Right ventricle myocardium inferior (tissue), 1 donor: ENCODE measurements around the gene GLS2. TPM values are rescaled to one million over a fixed set of nuclear protein-coding genes. Genes with fewer than 3 reads are reported as not detected.
A peak's percentile ranks its signal among the peaks of the same experiment; 100 is the strongest.
"Not testable (repeated sequence)": the region's sequence is repeated elsewhere in the genome, so short reads cannot be mapped to it uniquely, and the experiment has no call there.

Source experiments
- ATAC-seq: fragments of 200-7000 bp; cut with Tn5 transposase; one replicate; pipeline ENCODE4 v1.9.1; 2020; ENCODE audit warnings: mild to moderate bottlenecking, moderate library complexity
- DNase-seq: peaks from one replicate; pipeline ENCODE4 v3.0.0; 2021; ENCODE audit errors: missing footprints
- intact Hi-C: fragments of 100-400 bp; cut with DNase I; formaldehyde crosslinking; loops from one replicate; pipeline ENCODE4 v1.11.0; 2022
- total RNA-seq: library from RNA; stranded (reverse); fragmentation: NEBNext Ultra II Directional; extraction: Animal tissue kit (Norgen Biotek cat#: 25700); gene quantifications from one replicate; pipeline ENCODE4 v1.2.1, GENCODE V29; 2021
- donor health status: DM: no; HTN: yes; CAD: no; lungs with severe emphysema.

Gene GLS2
- total RNA-seq, 1 donor from 2014 or later = 0.76 TPM

DNA sequence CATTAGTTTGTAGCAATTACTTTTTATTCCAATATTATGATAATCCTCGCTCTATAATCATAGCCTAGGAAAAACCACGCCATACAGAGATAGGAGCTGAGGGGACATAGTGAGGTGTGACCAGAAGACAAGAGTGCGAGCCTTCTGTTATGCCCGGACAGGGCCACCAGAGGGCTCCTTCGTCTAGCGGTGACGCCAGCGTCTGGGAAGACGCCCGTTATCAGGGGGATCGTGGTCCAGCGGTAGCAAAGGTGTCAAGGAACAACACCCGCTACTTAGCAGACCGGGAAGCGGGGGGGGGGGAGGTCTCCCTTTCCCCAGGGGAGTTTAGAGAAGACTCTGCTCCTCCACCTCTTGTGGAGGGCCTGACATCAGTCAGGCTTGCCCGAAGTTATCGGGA is 8.7 kb upstream of the GLS2 start:
- intact Hi-C loops, ATAC-seq: not testable (repeated sequence)
- peak; percentile 81 for DNase-seq

DNA sequence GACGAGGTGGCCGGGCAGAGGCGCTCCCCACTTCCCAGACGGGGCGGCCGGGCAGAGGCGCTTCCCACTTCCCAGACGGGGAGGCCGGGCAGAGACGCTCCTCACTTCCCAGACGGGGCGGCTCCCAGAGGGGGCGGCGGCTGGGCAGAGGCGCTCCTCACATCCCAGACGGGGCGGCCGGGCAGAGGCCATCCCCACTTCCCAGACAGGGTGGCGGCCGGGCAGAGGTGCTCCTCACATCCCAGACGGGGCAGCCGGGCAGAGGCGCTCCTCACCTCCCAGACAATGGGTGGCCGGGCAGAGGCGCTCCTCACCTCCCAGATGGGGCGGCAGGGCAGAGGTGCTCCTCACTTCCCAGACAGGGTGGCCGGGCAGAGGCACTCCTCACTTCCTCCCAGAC is 6.5 kb upstream of the GLS2 start:
- DNase-seq, intact Hi-C loops, ATAC-seq: not testable (repeated sequence)

DNA sequence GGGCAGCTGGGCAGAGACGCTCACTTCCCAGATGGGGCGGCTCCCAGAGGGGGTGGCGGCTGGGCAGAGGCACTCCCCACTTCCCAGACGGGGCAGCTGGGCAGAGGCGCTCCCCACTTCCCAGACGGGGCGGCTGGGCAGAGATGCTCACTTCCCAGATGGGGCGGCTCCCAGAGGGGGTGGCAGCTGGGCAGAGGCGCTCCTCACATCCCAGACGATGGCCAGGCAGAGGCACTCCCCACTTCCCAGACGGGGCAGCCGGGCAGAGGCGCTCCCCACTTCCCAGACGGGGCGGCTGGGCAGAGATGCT is 6.1 kb upstream of the GLS2 start:
- DNase-seq, intact Hi-C loops, ATAC-seq: not testable (repeated sequence)

DNA sequence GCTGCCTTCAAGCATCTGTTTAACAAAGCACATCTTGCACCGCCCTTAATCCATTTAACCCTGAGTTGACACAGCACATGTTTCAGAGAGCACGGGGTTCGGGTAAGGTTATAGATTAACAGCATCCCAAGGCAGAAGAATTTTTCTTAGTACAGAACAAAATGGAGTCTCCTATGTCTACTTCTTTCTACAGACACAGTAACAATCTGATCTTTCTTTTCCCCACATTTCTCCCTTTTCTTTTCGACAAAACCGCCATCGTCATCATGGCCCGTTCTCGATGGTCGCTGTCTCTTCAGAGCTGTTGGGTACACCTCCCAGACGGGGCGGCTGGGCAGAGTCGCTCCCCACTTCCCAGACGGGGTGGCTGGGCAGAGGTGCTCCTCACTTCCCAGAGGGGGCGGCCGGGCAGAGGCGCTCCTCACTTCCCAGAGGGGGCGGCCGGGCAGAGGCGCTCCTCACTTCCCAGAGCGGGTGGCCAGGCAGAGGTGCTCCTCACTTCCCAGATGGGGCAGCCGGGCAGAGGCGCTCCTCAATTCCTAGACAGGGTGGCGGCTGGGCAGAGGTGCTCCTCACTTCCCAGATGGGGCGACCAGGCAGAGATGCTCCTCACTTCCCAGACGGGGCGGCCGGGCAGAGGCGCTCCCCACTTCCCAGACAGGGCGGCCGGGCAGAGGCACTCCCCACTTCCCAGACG is 5.6 kb upstream of the GLS2 start:
- intact Hi-C loops, DNase-seq, ATAC-seq: not testable (repeated sequence)

DNA sequence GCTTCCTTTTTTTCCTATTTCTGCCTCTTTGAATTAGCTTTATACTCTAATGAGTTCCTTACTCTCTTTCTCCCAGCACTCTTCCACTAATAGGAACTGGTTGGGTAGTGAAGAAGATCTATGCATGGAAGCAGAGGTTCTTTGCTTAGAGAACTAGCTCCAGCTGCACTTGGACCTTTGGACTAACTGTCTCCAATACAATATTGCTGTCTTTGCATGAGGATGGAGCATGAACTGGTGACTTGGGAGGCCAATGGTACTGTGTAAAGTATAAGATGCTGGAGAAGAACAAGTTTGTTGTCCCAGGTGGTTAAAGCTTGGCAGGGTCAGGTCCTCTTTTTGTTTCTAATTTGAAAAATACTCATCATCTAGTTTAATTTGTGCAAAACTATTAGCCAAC is 2.4 kb upstream of the GLS2 start:
- DNase-seq = no peak
- no peak for ATAC-seq
- intact Hi-C loops = no loop called here

DNA sequence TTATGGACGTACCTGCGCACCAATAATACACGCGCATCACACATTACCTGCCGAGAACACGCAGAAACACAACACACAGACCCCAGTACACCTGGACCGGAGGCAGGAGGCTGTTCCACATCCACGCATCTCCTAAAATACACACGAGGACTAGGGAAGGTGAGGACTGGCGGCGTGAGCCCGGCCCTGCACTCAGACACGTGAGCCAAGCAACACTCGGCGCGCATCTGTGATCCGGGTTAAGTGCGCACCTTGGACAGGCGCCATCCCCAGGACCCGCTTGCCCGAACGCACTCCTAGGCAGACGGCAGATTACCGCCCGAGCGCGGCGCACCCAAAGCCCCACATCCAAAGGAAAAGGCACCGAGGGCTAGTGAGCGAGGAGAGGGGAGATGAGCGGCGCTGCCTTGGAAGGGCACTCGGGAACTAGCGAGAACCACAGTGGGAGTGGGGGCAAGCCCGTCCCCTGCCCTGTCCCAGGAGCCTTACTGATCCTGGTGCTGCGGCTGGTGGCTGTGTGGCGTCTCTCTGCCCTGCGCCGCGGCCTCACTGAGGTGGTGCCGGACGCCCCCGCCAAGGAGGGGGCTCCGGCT is 417 bp downstream of the GLS2 start:
- intact Hi-C loops = no loop called here
- DNase-seq = peak; percentile 75
- ATAC-seq = peak; percentile 42

DNA sequence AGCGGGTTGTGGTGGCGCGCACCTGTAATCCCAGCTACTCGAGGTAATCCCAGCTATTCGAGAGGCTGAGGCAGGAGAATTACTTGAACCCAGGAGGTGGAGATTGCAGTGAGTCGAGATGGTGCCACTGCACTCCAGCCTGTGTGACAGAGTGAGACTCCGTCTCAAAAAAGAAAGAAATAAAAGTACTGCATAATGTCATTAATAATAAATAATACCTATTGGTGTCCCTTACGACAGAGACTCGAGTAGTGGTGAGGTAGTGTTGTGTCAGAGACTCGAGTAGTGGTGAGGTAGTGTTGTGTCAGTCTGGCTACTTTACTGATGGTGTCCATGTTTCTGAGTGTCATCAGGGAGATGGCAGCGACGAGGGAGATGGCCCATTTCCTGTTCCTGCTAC is 1.3 kb downstream of the GLS2 start:
- intact Hi-C loops = no loop called here
- DNase-seq (no peak), ATAC-seq (no peak)

DNA sequence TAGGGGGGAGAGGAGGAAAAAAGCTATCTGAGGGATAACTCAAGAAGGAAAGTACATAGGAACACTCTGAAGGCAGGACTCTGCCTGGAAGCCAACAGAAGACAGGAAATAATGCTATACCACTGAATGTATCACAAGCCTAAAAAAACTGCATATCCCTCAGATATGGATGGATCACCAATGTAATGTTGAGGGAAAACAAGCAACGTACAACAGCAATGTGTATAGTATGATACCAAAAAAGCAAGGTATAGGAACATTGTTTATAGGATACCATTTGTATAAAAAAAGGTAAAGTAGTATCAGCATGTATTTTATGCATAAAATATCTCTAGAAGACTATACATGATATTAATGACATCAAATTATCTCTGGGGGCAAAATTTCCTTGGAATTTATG is 3.4 kb downstream of the GLS2 start:
- DNase-seq (no peak), ATAC-seq (no peak)
- intact Hi-C loops = no loop called here

DNA sequence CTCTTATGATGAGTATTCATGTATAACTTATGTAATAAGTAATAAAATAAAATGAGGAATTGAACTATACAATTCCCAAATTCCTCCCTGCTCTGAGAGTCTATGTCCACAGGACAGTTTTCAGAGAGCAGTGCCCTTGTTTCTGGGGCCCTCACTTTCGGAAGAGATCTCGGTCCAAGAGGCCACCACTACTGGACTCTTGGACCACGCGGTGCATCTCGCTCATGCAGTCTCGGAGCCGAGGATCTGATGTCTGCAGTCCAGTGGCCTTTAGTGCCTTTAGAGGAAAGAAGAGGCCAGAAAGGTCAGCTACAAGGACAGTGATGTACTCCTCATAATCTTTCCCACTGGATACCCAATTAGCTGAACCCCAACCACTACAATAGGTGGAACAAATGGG is 8.3 kb downstream of the GLS2 start:
- DNase-seq (no peak), ATAC-seq (no peak)
- intact Hi-C loops = no loop called here

DNA sequence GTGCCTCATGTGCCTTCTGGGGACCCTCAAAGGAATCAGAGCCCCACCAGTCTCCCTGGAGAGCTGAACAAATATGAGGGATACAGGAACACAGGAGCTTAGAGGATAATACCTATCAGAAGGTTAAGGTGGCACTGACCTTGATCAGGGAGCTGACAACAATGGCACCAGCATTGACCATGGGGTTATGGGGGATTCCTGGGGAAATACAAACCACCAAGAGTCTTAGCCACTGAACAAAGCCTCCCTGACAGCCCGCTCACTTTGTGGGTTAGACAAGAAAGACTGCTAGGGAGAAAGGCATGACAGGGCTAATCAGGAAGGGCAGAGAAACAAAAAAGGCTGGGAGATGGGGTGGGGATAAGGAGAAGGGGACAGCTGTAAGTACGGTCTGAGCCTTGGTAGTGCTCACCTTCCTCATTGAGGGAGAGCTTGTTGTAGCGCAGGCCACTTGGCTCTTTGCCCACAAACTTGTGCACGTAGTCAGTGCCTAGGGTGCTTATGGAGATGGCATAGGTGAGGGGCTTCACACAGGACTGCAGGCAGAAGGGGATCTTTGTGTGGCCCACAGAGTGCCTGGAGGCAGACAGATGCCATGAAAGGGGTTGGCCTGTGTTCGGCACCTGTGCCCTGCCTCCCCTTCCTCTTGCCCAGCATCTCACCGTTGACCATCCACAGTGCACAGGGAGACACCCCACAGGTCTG is 10.3 kb downstream of the GLS2 start:
- no peak for DNase-seq
- no peak for ATAC-seq
- intact Hi-C loops = no loop called here

DNA sequence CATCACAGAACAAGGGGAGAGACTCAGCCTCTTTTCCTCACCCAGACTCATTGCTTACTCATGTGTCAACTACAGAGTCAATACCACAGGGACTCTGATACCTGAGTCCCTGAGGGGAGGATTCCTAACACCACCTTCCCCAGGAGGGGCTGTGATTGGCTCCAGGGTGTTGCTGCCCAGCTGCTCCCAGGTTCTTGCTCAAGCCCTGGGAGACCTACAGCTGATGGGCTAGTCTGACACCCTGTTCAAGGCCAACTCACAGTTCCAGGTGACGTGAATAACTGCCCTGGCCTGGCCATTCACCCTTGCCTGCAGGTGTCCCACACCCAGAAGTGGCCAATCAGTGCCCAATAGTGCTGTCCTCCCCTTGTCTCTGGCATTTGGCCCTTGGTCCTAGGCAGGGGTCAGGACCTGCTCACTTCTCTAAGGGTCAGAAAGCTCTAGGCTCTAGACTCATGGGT is 11.0 kb downstream of the GLS2 start:
- DNase-seq = no peak
- intact Hi-C loops = no loop called here
- no peak for ATAC-seq

DNA sequence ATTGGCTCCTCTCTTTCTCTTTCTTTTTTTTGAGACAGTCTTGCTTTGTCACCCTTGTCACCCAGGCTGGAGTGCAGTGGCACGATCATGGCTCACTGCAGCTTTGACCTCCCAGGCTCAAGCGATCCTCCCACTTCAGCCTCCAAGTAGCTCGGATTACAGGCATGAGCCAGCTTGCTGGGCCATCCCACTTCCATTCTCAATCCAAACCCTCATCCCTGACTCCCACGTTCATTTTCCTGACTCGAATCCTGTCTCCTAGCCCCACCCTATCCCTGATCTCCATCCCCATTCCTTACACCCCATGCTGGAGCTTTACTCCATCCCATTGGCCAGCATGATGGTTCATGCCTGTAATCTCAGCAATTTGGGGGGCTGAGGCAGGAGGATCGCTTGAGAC is 11.8 kb downstream of the GLS2 start:
- intact Hi-C loops = no loop called here
- DNase-seq = no peak
- ATAC-seq = no peak

DNA sequence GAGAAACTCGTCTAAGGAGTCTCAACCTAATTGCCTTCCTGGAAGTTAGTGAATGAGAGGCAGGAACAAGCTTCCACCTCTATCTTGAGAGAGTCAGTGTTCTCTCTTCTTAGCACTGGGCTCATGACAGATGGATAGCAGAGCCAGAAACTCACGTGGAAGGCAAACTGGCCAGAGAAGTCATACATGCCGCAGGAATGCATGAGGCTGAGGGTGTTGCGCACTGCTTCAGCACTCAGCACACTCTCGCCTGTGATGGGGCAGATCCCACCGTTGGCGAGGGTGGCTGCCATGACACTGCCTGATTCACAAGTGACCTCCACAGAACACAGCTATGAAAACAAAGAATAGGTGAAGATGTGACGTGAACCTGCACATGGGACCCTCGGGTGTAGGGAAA is 13.6 kb downstream of the GLS2 start:
- intact Hi-C loops = no loop called here
- ATAC-seq = peak; percentile 71
- no peak for DNase-seq

DNA sequence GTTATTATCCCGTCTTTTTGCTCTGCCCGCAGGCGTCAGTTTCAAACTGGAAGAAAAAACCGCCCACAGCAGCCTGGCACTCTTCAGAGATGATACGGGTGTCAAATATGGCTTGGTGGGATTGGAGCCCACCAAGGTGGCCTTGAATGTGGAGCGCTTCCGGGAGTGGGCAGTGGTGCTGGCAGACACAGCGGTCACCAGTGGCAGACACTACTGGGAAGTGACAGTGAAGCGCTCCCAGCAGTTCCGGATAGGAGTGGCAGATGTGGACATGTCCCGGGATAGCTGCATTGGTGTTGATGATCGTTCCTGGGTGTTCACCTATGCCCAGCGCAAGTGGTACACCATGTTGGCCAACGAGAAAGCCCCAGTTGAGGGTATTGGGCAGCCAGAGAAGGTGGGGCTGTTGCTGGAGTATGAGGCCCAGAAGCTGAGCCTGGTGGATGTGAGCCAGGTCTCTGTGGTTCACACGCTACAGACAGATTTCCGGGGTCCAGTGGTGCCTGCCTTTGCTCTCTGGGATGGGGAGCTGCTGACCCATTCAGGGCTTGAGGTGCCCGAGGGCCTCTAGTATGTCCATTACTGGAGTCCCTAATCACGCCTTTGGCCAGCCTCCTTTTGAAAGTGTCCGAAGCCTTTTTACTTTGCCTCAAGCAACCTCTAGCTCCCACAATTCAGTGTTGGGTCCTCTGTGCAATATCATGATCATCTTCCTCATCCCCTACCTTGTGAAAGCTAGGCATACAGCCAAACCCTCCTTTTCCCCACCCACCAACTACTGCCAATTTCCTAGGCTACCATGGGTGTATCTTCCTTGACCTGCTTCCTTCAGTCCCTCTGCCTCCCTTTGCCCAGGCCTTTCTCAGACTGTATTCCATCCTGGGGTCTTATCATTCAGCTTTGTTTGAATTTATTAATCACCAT is 18.7 kb downstream of the GLS2 start:
- intact Hi-C loops = loop anchor here (5.0 kb wide), 1 partner anchor 342 kb away; the partner anchor contains the start of gene ESYT1
- ATAC-seq (no peak), DNase-seq (no peak)

DNA sequence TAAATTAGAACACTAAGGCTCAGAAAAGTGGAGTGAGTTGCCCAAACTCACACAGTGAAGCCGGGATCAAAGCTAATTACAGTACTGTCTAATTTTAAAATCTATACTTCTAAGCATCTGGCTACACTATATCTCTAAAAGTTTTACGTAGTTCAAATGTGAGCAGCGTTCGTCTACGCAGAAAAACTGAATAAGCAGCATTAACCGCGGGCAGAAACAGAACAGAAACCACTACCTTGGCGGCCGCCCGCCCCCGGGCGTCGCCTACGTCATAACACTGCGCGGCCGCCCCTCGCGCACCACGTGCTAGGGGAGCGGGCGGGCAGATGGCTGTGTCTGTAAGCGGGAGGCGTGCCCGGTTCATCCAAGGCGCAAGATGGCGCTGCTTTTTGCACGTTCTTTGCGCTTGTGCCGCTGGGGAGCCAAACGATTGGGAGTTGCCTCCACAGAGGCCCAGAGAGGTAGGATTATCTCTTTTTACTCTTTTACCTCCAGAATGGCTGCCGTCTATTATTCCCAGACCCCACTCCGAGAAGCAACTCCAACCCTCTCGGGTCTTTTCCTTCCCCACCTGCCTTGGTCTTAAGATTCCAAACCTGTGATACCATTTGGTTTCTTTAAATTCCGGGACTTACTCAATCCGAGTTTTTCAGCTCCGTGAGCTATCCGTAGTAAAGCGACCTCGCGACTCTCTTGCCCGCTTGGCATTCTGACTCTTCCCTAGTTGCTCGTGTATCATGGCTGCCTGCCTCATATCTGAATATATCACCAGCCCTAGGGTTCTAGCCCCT is 19.6 kb downstream of the GLS2 start, which contains the start of gene SPRYD4:
Gene SPRYD4, plus strand, starts transcription at position 363 of the 791 bp plus-strand sequence. Its CDS starts 14 bp downstream, at position 377.
- ATAC-seq (peak; percentile 97), DNase-seq (peak; percentile 98)
- intact Hi-C loops = loop anchor here (1.0 to 5.0 kb wide), 2 partner anchors 275 to 341 kb away; partner anchors contain the start of gene ESYT1

DNA sequence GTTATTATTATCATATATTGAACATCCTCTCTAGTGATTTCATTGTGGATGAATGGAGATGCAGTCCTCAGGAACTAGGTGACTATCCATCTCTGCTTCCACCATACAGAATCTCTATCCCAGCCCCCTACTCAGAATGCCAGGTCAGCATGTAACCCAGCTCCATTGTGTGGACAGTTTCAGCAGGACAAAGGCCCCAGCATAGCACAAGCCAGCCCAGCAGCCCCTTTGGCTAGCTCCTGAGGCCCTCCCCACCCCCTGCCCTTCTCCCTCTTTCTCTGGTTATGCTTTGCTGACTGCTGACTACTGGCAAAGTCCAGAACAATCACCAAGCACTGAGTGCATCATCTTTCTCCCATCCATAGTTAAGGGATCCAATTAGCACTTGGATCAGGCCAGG is 25.4 kb downstream of the GLS2 start:
- DNase-seq (no peak), ATAC-seq (no peak)
- intact Hi-C loops = no loop called here

DNA sequence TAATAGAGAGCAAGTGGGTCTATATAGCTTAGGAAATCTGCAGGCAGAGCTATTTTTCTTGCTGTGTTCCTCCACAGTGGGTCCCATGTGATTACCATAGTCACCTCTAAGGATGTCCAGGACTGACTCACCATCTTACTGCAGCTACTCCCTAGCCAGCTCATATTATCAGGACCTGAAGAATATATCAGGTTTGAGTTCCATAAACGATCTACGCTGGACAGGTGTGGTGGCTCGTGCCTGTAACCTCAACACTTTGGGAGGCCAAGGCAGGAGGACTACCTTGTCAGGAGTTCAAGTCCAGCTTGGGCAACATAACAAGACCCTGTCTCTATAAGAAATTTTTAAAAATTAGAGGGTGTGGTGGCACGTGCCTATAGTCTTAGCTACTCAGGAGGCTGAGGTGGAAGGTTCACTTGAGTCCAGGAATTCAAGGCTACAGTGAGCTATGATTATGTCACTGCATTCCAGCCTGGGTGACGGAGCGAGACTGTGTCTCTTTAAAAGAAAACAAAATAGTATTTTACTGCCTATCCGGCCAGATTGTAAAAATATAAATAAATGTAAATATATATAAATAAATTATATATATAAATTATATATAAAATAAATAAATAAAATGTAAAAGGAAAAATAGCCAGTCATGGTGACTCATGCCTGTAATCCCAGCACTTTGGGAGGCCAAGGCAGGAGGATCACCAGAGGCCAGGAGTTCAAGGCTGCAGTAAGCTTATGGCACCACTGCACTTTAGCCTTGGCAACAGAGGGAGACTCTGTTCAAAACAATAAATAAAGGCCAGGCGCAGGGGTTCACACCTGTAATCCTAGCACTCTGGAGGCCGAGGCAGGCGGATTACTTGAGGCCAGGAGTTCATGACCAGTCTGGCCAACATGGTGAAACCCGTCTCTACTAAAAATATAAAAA is 26.5 kb downstream of the GLS2 start:
- DNase-seq (no peak), ATAC-seq (no peak)
- intact Hi-C loops = no loop called here
